CD4-positive, alpha-beta T cell treated with Interleukin-1 beta for 1 hour (primary cell): ENCODE data around the gene DENND1B.

Experiments used
- DNase-seq, 2 donors: peaks; one replicate each; pipeline ENCODE4 v3.0.0-alpha.2; 2020 to 2022

The DENND1B gene

DNA sequence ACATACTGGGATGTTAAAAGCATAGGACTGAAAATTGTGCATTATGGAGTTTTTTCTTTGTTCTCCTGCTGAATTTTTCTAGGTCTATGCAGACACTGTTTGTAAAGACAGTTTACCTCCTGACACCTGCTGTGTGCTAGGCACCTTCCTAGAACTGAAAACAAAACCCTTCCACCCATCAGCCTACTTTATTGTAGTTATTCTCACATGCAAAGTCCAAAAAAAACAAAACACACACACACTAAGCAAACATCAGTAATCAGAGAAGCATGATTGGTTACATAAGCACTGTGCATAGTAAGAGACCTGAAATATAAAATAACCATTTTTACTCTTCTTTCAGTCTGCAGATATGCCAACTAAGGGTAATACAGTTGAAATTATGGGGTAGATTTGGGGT, 312.1 kb downstream of the DENND1B start:
- no peak for DNase-seq

DNA sequence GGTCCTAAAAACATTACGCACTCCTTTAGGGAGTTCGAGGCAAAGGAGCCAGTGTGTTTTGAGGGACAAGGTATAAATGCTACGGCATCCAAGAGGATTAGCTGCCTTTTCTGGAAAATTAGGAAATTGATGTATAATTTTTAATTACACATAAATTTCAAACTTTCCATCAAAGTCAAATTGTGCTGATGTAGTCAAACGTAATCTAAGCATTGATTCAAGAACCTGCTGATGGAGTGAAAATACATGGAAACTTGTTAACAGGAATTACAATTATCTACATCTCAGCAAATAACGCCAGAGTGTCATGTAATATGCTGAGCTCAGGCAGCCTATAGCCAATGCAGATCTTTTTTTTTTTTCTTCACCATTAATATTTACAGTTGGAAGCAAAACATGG, 312.7 kb downstream of the DENND1B start:
- DNase-seq, result no peak
